ENCODE data around the gene BIRC7. TPM values are rescaled to one million over a fixed set of nuclear protein-coding genes. Genes with fewer than 3 reads are reported as not detected.

The BIRC7 gene
- polyA plus RNA-seq, 1 donor (not counting 4 experiments of a cell fraction or from before 2014, with no cell fraction given), result not detected

DNA sequence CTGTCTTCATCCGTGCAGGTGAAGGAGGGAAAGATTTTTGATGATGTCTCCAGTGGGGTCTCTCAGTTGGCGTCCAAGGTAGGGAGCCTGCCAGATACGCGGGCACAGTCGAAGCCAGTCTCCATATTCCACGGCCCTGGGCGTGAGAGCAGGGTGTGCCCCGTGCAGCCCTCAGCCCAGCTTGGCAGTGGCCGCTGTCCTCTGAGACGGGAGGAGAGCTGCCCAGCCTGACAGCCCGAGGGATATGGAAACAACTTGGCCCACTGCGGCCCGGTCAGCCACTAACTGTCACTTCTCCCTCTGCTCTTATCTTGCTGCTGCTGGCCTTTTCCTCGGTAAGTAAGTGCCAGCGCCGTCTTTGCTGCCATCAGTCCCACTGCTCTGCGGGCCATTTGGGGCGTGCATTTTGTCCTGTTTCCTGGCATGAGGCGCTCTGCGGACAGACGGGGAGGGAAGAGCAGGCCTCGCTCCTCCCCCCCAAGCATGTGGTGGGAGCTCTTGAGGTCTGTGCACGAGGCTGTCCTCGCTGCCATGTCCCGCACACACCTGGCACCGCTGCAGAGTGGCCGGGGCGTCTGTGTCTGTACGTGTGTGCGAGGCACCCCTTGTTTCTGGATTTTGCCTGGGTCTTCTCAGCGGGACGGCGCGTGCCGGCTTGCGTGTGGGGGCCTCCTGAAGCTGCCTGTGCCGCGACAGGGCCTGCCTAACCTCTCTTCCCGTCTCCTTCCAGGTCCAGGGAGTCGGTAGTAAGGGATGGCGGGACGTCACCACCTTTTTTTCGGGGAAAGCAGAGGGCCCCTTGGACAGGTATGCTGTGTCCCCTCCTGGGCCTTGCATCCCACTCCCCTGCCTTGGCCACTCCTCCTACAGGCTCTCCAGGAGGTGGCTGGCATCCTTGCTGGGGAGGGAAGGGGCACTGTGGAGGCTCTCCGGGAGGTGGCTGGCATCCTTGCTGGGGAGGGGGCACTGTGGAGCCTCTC lies 50.2 kb downstream of the BIRC7 start:
- no peak overlapping the region for H3K4me2 ChIP-seq (ENCODE audit: control insufficient read depth, extremely low read depth, insufficient read depth, low read depth, low read length)
- H3K79me2 ChIP-seq (ENCODE audit: control insufficient read depth, insufficient read depth, low read length), result no peaks in the 10 kb centered on the region
- dilution Hi-C loops (cut with MboI; ENCODE audit: extremely low pct_ligation_motif_present, low sequenced_read_pairs), result loop anchor here (10.0 kb wide), 1 partner anchor 61 kb away; no protein-coding TSS in a partner anchor
- no peak overlapping the region for H3K4me3 ChIP-seq (ENCODE audit: control insufficient read depth in 2 of 3, extremely low read depth in 1 of 3, insufficient read depth in 2 of 3, low read depth in 1 of 3, low read length in 3 of 3)
- H3K4me1 ChIP-seq (ENCODE audit: control insufficient read depth, extremely low read depth, insufficient read depth, low read length), result no peaks in the 10 kb centered on the region
- no peak overlapping the region for H3K9ac ChIP-seq (ENCODE audit: control insufficient read depth, extremely low read depth, insufficient read depth, low read length)
- peaks cover 25 to 38% of the 10 kb centered on the region in 2 experiments for H3K36me3 ChIP-seq (ENCODE audit: control insufficient read depth in 2 of 2, extremely low read depth in 1 of 2, insufficient read depth in 2 of 2, low read length in 2 of 2)
- no peaks in the 10 kb centered on the region for H3K9me3 ChIP-seq (ENCODE audit: control insufficient read depth, low read depth, low read length)
- TF ChIP-seq, protein P1, sequence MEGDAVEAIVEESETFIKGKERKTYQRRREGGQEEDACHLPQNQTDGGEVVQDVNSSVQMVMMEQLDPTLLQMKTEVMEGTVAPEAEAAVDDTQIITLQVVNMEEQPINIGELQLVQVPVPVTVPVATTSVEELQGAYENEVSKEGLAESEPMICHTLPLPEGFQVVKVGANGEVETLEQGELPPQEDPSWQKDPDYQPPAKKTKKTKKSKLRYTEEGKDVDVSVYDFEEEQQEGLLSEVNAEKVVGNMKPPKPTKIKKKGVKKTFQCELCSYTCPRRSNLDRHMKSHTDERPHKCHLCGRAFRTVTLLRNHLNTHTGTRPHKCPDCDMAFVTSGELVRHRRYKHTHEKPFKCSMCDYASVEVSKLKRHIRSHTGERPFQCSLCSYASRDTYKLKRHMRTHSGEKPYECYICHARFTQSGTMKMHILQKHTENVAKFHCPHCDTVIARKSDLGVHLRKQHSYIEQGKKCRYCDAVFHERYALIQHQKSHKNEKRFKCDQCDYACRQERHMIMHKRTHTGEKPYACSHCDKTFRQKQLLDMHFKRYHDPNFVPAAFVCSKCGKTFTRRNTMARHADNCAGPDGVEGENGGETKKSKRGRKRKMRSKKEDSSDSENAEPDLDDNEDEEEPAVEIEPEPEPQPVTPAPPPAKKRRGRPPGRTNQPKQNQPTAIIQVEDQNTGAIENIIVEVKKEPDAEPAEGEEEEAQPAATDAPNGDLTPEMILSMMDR (optimal IDR thresholded peaks at IDR 0.05 in 1 of 3, IDR thresholded peaks at IDR 0.05 in 1 of 3, conservative IDR thresholded peaks at IDR 0.05 in 1 of 3; ENCODE audit: extremely low read depth in 1 of 3, insufficient read depth in 2 of 3, low read length in 3 of 3), result no peak
- no peak for TF ChIP-seq EZH2 (IDR thresholded peaks at IDR 0.05; ENCODE audit: low read length)
- peaks cover 3% of the 10 kb centered on the region for H4K20me1 ChIP-seq (ENCODE audit: control insufficient read depth, extremely low read depth, insufficient read depth, low read length)
- H2AFZ ChIP-seq (ENCODE audit: control insufficient read depth, low read length), result no peak overlapping the region
- no peak overlapping the region for H3K27ac ChIP-seq (ENCODE audit: control insufficient read depth, insufficient read depth, low read length)
- no peak for FAIRE-seq
- no peak for DNase-seq (ENCODE audit: low read depth, low spot score)
- H3K9me1 ChIP-seq (ENCODE audit: control insufficient read depth, extremely low read depth, insufficient read depth, low read length), result no peaks in the 10 kb centered on the region
- no peaks in the 10 kb centered on the region for H3K27me3 ChIP-seq (ENCODE audit: control insufficient read depth, extremely low read depth, insufficient read depth, low read length)

DNA sequence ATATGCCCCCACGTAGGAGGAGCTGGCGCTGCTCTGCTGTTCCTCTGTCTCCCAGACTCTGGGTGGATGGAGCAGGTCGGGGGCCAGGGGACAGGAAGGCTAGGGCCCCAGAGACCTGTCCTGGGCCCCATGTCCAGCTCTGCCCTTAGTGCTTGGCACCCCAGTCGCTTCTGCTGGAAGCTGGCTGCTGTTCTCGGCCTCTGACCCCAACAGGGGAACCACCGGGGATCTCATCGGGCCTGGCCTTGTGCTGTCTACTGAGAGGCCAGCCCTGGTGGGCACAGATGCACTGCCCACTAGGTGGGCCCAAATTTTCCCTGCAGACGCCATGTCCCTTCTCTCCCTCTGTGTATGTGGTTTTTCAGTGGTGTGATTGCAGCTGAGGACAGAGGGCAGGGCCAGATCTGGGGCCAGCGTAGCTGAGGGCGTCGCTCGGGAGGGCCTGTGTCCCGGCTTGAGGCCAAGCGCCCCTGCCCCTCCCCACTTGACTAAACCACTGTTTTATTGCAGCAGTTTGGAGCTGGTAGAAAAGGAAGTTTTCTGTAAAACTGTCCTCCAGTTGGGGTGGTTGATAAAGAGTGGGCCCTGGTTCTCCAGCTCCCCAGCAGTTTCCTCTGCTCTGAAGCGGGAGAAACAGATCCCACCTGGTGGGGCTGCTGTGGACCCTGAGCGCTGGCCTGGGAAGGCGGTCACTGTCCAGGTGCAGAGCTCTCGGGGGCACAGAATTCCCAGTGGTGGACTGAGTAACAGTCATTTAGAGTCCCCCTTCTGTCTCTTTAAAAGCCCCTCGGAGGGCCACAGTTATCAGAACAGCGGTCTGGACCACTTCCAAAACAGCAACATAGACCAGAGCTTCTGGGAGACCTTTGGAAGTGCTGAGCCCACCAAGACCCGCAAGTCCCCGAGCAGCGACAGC lies 51.3 kb downstream of the BIRC7 start:
- H3K27me3 ChIP-seq (ENCODE audit: control insufficient read depth, extremely low read depth, insufficient read depth, low read length), result no peaks in the 10 kb centered on the region
- peaks cover 23 to 29% of the 10 kb centered on the region in 2 experiments for H3K36me3 ChIP-seq (ENCODE audit: control insufficient read depth in 2 of 2, extremely low read depth in 1 of 2, insufficient read depth in 2 of 2, low read length in 2 of 2)
- no peak overlapping the region for H3K4me3 ChIP-seq (ENCODE audit: control insufficient read depth in 2 of 3, extremely low read depth in 1 of 3, insufficient read depth in 2 of 3, low read depth in 1 of 3, low read length in 3 of 3)
- no peaks in the 10 kb centered on the region for H3K79me2 ChIP-seq (ENCODE audit: control insufficient read depth, insufficient read depth, low read length)
- DNase-seq (ENCODE audit: low read depth, low spot score) (no peak), FAIRE-seq (no peak)
- H3K4me1 ChIP-seq (ENCODE audit: control insufficient read depth, extremely low read depth, insufficient read depth, low read length), result no peaks in the 10 kb centered on the region
- dilution Hi-C loops (cut with MboI; ENCODE audit: extremely low pct_ligation_motif_present, low sequenced_read_pairs), result loop anchor here (10.0 kb wide), 1 partner anchor 62 kb away; no protein-coding TSS in a partner anchor
- no peak for TF ChIP-seq EZH2 (IDR thresholded peaks at IDR 0.05; ENCODE audit: low read length)
- TF ChIP-seq, protein P1 (optimal IDR thresholded peaks at IDR 0.05 in 1 of 3, IDR thresholded peaks at IDR 0.05 in 1 of 3, conservative IDR thresholded peaks at IDR 0.05 in 1 of 3; ENCODE audit: extremely low read depth in 1 of 3, insufficient read depth in 2 of 3, low read length in 3 of 3), result no peak
- no peaks in the 10 kb centered on the region for H3K9me3 ChIP-seq (ENCODE audit: control insufficient read depth, low read depth, low read length)
- no peak overlapping the region for H3K9ac ChIP-seq (ENCODE audit: control insufficient read depth, extremely low read depth, insufficient read depth, low read length)
- H3K9me1 ChIP-seq (ENCODE audit: control insufficient read depth, extremely low read depth, insufficient read depth, low read length), result no peaks in the 10 kb centered on the region
- H3K27ac ChIP-seq (ENCODE audit: control insufficient read depth, insufficient read depth, low read length), result no peak overlapping the region
- H2AFZ ChIP-seq (ENCODE audit: control insufficient read depth, low read length), result no peak overlapping the region
- H4K20me1 ChIP-seq (ENCODE audit: control insufficient read depth, extremely low read depth, insufficient read depth, low read length), result peaks cover 8% of the 10 kb centered on the region
- H3K4me2 ChIP-seq (ENCODE audit: control insufficient read depth, extremely low read depth, insufficient read depth, low read depth, low read length), result no peak overlapping the region
